HG02623 (cell line): ENCODE results near the gene CRYBA1.
"Not testable (repeated sequence)": the region's sequence is repeated elsewhere in the genome, so short reads cannot be mapped to it uniquely, and the experiment has no call there.

Experiments
- ATAC-seq: cut with Tn5 transposase; IDR thresholded peaks from one replicate; pipeline ENCODE4 v1.9.1; 2021; ENCODE audit warnings: moderate library complexity; ENCODE audit not compliant: unreplicated experiment

CRYBA1 gene

GRCh38 chr17:29237476-29238132, 9.1 kb upstream of the CRYBA1 start:
- ATAC-seq, result no peak

GRCh38 chr17:29238133-29238850, 8.4 kb upstream of the CRYBA1 start:
- no peak for ATAC-seq

- no peak for ATAC-seq
Measured at GRCh38 chr17:29240477-29240876, 6.2 kb upstream of the CRYBA1 start.

- no peak for ATAC-seq
Measured at GRCh38 chr17:29240968-29241963, 5.4 kb upstream of the CRYBA1 start.

GRCh38 chr17:29242051-29242450, 4.6 kb upstream of the CRYBA1 start:
- ATAC-seq, result no peak

GRCh38 chr17:29242790-29243189, 3.9 kb upstream of the CRYBA1 start:
- no peak for ATAC-seq

GRCh38 chr17:29243792-29244191, 2.9 kb upstream of the CRYBA1 start:
- no peak for ATAC-seq

- no peak for ATAC-seq
Measured at GRCh38 chr17:29245401-29245800, 1.3 kb upstream of the CRYBA1 start.

- no peak for ATAC-seq
Measured at GRCh38 chr17:29247219-29247618, 560 bp downstream of the CRYBA1 start.

GRCh38 chr17:29248845-29249244, 2.2 kb downstream of the CRYBA1 start:
- no peak for ATAC-seq

GRCh38 chr17:29250666-29251065, 4.0 kb downstream of the CRYBA1 start:
- ATAC-seq, result no peak

GRCh38 chr17:29251184-29251583, 4.5 kb downstream of the CRYBA1 start:
- no peak for ATAC-seq

- no peak for ATAC-seq
Measured at GRCh38 chr17:29252101-29252791, 5.6 kb downstream of the CRYBA1 start.

- no peak for ATAC-seq
Measured at GRCh38 chr17:29253037-29253436, 6.4 kb downstream of the CRYBA1 start.

- no peak for ATAC-seq
Measured at GRCh38 chr17:29255926-29256522, 9.4 kb downstream of the CRYBA1 start.

- ATAC-seq, result no peak
Measured at GRCh38 chr17:29256735-29257466, 10.2 kb downstream of the CRYBA1 start.

- no peak for ATAC-seq
Measured at GRCh38 chr17:29257756-29258155, 11.1 kb downstream of the CRYBA1 start.

GRCh38 chr17:29263916-29264315, 17.3 kb downstream of the CRYBA1 start:
- no peak for ATAC-seq

GRCh38 chr17:29271980-29272379, 25.3 kb downstream of the CRYBA1 start:
- ATAC-seq, result not testable (repeated sequence)

- no peak for ATAC-seq
Measured at GRCh38 chr17:29273924-29274323, 27.3 kb downstream of the CRYBA1 start.
